Kidney capillary endothelial cell (primary cell): ENCODE data around the gene MOBP.
"Not testable (repeated sequence)": the region's sequence is repeated elsewhere in the genome, so short reads cannot be mapped to it uniquely, and the experiment has no call there.

ENCODE experiments used
- DNase-seq: peaks from one replicate; pipeline ENCODE4 v3.0.0-alpha.2; 2018; ENCODE audit warnings: low spot score

Gene MOBP

GRCh38 chr3:39453134-39453533 lies 14.3 kb upstream of the MOBP start:
- no peak for DNase-seq

GRCh38 chr3:39453872-39454271 lies 13.6 kb upstream of the MOBP start:
- not testable (repeated sequence) for DNase-seq

- no peak for DNase-seq
These were observed 12.8 kb upstream of the MOBP start for GRCh38 chr3:39454591-39455217.

- DNase-seq, result no peak
These were observed 11.3 kb upstream of the MOBP start for GRCh38 chr3:39456159-39456558.

GRCh38 chr3:39457361-39457760 lies 10.1 kb upstream of the MOBP start:
- no peak for DNase-seq

GRCh38 chr3:39458579-39458978 lies 8.9 kb upstream of the MOBP start:
- DNase-seq, result not testable (repeated sequence)

- no peak for DNase-seq
These were observed 6.8 kb upstream of the MOBP start for GRCh38 chr3:39460677-39461076.

- DNase-seq, result no peak
These were observed 4.2 kb upstream of the MOBP start for GRCh38 chr3:39463269-39463668.

GRCh38 chr3:39466988-39467387 lies 492 bp upstream of the MOBP start:
- DNase-seq, result no peak

- no peak for DNase-seq
These were observed 592 bp downstream of the MOBP start for GRCh38 chr3:39468108-39468436.

GRCh38 chr3:39469258-39469657 lies 1.8 kb downstream of the MOBP start:
- no peak for DNase-seq

- DNase-seq, result no peak
These were observed 2.5 kb downstream of the MOBP start for GRCh38 chr3:39469945-39470344.

GRCh38 chr3:39471652-39472051 lies 4.2 kb downstream of the MOBP start:
- DNase-seq, result no peak

GRCh38 chr3:39473452-39474125 lies 6.1 kb downstream of the MOBP start:
- DNase-seq, result no peak

- no peak for DNase-seq
These were observed 6.6 kb downstream of the MOBP start for GRCh38 chr3:39474126-39474515.

GRCh38 chr3:39476783-39477182 lies 9.3 kb downstream of the MOBP start:
- DNase-seq, result no peak

- no peak for DNase-seq
These were observed 10.7 kb downstream of the MOBP start for GRCh38 chr3:39478226-39478625.

GRCh38 chr3:39479701-39480414 lies 12.4 kb downstream of the MOBP start:
- no peak for DNase-seq

GRCh38 chr3:39485547-39485946 lies 18.1 kb downstream of the MOBP start:
- DNase-seq, result no peak

- DNase-seq, result no peak
These were observed 23.5 kb downstream of the MOBP start for GRCh38 chr3:39491014-39491413.

- no peak for DNase-seq
These were observed 24.4 kb downstream of the MOBP start for GRCh38 chr3:39491733-39492350.

GRCh38 chr3:39494781-39495180 lies 27.3 kb downstream of the MOBP start:
- no peak for DNase-seq

- DNase-seq, result no peak
These were observed 30.3 kb downstream of the MOBP start for GRCh38 chr3:39497753-39498152.
